HG02884 (cell line): ENCODE measurements around the gene HNF1A.

Experiments
- ATAC-seq: cut with Tn5 transposase; IDR thresholded peaks from one replicate; pipeline ENCODE4 v1.9.1; 2021; ENCODE audit warnings: mild to moderate bottlenecking, moderate library complexity; ENCODE audit not compliant: unreplicated experiment

The HNF1A gene

DNA sequence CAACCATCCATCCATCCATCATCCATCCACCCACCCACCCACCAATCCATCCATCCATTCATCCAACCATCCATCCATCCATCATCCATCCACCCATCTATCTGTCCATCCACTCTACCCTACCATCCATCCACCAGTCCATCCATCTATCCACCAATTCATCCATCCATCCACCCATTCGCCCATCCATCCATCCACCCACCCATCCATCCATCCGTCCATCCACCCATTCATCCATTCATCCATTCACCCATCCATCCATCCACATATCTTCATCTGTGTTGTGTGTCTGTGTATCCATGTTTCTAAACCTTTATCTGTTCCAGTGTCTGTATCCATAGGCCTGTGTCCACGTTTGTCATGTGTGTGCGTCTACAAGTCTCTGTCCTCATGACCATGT, 9.9 kb downstream of the HNF1A start:
- ATAC-seq, result no peak

DNA sequence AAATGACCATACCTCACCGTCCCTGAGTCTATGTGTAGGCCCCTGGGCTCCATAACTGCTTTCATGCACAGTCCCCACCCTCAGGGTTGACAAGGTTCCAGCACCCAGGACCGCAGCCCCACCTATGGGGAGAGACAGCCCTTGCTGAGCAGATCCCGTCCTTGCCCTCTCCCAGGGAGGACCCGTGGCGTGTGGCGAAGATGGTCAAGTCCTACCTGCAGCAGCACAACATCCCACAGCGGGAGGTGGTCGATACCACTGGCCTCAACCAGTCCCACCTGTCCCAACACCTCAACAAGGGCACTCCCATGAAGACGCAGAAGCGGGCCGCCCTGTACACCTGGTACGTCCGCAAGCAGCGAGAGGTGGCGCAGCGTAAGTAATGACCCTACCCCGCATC, 10.3 kb downstream of the HNF1A start:
- no peak for ATAC-seq

DNA sequence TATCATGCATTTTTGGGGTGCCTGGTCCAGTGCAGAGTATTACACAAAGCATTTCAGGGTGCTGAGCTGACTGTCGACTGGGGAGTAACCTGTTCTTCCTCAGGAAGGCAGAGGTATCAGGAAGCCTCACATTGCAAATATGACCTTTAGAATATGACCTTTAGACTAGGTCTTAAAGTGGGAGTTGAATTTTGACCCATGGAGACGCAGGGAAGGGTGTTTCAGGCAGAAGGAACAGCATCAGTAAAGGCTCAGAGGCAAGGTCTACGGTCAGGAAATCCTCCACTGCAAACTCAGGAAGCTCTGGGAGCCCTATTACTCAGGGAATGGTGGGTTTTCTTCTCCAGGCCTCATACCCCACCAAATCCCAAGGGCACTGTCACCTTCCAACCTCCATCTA, 11.3 kb downstream of the HNF1A start:
- no peak for ATAC-seq

DNA sequence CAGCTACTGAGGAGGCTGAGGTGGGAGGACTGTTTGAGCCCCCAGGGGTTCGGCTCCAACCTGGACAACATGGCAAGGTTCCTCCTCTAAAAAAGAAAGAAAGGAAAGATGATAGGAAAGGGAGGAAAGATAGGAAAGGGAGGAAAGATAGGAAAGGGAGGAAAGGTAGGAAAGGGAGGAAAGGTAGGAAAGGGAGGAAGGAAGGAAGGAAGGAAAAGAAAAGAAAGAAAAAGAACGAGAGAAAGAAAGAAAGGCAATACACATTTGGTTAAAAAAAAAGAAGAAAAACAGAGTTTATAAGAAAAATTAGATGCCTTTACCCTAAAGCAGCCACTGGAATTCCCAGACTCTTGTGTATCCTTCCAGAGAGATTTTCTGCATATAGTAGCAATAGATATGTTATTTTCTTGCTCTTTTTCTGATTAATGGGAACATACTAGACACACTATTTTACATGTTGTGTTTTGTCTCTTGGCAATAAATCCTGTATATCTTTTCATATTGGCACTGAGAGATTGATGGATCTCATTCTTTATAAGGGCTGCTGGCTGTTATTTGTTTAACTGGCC, 12.2 kb downstream of the HNF1A start:
- ATAC-seq, result no peak

DNA sequence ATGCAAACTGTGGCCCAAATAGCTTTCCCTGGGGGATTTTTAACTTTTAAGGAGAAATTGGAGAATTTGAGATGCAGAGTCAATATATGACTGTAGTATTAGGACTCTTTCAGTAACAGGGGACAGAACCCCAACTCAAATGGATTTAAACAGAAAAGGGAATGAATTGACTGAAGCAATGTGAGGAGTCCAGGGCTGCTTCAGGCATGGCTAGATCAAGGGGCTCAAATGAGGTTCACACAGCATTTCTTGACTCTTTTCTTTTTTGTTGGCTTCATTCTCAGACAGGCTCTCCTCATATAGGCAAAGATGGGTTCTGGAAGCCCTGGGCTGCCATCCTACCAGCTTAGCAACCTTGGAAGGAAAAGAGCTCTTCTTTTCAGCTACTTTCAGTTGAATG, 13.6 kb downstream of the HNF1A start:
- no peak for ATAC-seq

DNA sequence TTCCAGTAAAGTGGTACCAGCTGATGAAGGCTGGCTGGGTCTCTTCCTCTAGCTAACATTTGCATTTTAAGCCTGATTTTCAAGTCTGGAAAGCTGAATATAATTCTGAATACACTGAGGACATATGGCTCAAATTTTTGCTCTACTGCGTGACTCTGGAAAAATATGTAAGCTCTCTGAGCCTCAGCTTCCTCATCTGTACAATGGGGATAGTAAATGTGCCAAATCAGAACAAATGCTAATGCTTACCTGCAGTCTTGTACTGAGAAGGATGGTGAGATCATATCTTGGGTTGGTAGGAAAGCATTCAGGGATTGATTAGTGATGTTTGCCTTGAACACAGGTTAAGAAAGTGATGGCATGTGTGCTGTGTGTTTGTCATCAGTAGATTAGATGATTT, 14.6 kb downstream of the HNF1A start:
- ATAC-seq, result no peak

DNA sequence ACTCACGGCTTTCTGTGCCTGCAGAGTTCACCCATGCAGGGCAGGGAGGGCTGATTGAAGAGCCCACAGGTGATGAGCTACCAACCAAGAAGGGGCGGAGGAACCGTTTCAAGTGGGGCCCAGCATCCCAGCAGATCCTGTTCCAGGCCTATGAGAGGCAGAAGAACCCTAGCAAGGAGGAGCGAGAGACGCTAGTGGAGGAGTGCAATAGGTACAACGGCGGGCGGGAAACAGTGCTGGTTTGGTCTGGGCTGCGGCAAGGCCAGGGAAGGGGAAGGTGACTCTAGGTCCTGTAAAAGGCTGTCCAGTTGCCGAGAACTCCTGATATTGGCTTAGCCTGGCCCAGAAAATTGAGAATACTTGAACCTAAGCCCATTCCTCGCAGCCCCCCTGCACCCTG, 15.2 kb downstream of the HNF1A start:
- ATAC-seq, result no peak

DNA sequence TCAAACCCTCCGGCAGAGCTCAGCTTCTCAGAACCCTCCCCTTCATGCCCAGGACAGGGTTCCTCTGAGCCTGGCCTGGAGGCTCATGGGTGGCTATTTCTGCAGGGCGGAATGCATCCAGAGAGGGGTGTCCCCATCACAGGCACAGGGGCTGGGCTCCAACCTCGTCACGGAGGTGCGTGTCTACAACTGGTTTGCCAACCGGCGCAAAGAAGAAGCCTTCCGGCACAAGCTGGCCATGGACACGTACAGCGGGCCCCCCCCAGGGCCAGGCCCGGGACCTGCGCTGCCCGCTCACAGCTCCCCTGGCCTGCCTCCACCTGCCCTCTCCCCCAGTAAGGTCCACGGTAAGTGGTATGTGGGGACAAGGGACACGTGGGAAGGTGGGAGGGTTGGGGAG, 15.7 kb downstream of the HNF1A start:
- ATAC-seq, result no peak

DNA sequence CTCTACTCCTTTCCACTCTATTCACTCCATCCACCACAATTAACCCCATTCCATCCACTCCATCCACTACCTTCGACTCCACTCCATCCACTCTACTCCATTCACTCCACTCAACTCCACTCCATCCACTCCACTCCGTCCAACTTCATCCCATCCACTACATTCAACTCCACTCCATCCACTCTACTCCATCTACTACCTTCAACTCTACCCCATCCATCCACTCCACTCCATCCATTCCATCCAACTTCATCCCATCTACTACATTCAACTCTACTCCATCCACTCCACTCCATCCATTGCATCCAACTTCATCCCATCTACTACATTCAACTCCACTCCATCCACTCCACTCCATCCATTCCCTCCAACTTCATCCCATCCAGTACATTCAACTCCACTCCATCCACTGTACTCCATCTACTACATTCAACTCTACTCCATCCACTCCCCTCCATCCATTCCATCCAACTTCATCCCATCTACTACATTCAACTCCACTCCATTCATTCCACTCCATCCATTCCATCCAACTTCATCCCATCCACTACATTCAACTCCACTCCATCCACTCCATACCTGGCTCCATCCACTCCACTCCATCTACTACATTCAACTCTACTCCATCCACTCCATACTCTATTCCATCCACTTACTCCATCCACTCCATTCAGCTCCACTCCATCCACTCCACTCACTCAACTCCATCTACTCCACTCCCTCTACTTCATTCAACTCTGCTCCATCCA, 16.4 kb downstream of the HNF1A start:
- no peak for ATAC-seq

DNA sequence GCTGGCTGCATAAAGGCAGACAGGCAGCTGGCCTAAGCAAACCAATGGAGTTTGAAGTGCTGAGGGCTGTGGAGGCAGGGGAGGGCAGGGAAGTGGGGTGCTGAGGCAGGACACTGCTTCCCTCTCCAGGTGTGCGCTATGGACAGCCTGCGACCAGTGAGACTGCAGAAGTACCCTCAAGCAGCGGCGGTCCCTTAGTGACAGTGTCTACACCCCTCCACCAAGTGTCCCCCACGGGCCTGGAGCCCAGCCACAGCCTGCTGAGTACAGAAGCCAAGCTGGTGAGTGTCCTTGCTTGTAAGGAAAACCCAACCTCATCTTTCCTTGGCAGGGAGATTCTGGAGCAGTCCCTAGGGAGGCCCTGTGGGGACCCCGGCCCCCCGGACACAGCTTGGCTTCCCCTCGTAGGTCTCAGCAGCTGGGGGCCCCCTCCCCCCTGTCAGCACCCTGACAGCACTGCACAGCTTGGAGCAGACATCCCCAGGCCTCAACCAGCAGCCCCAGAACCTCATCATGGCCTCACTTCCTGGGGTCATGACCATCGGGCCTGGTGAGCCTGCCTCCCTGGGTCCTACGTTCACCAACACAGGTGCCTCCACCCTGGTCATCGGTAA, 17.9 kb downstream of the HNF1A start:
- no peak for ATAC-seq

DNA sequence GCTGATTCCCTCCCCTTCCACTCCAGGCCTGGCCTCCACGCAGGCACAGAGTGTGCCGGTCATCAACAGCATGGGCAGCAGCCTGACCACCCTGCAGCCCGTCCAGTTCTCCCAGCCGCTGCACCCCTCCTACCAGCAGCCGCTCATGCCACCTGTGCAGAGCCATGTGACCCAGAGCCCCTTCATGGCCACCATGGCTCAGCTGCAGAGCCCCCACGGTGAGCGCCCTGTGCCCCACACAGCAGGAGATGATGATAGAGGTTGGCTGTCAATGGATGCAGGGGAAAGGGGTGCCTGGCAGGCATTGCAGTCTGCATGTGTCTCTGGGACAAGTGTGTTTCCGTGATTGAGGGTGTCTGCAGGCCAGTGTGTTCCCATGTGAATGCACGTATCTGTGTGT, 19.1 kb downstream of the HNF1A start:
- ATAC-seq, result no peak

DNA sequence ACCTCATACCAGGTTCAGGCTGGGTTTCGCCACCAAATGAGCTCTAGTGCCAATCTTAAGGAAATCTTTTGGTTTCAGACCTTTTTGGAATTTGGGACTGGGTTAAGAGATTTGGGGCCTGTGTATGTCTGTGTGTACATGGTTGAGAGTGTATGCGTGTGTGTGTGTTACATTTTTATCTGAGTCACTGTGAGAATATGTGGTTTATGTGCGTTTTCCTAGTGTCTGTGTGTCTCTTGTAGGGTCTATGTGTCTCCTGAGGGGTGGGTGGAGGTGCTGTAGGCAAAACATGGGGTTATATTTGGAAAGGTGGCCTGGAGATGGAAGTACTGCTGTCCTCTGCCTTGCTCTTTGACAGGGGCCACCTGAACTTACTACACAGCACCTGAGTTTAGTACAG, 20.1 kb downstream of the HNF1A start:
- no peak for ATAC-seq

DNA sequence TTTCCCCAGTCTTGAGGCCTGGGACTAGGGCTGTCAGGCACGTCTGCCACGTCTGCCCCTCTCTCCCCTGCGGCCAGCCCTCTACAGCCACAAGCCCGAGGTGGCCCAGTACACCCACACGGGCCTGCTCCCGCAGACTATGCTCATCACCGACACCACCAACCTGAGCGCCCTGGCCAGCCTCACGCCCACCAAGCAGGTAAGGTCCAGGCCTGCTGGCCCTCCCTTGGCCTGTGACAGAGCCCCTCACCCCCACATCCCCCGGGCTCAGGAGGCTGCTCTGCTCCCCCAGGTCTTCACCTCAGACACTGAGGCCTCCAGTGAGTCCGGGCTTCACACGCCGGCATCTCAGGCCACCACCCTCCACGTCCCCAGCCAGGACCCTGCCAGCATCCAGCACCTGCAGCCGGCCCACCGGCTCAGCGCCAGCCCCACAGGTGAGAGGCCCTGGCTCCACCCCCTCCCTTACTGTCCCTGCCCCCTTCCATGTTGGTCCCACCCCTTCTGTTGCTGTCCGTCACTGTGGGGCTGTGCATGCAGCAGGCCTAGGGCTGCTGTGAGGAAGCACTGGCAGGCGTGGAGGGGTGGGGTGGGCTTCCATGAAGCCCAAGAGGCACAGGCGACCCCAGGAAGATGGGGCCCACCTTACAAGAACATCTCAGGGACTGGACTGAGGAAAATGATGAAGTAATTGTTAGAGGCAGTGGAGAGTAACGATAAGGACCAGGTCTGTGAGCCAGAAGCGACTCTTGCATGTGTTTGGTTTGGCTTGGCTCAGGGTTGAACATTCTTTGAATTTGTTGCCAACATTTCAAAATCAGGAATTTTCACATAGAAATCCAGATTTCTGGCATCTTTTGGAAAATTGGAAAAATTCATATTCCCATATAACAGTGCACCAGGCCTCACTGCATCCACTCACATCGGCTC, 21.1 kb downstream of the HNF1A start:
- no peak for ATAC-seq

DNA sequence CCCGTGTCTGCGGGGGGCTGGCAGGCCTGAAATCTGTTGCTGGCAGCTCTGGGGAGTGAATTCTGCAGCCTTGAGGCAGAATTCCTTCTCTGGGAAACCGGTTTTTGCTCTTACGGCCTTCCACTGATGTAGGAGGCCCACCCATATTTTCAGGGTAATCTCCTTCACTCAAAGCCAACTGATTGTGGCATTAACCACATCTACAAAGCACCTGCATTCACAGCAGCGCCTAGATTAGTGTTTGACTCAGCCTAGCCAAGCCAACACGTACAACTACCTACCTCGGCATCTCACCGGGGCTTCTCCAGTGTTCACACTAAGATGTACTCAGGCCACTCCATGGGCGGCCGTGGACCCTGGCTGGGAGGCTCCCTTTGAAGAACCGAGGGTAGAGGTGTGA, 22.2 kb downstream of the HNF1A start:
- ATAC-seq, result no peak

DNA sequence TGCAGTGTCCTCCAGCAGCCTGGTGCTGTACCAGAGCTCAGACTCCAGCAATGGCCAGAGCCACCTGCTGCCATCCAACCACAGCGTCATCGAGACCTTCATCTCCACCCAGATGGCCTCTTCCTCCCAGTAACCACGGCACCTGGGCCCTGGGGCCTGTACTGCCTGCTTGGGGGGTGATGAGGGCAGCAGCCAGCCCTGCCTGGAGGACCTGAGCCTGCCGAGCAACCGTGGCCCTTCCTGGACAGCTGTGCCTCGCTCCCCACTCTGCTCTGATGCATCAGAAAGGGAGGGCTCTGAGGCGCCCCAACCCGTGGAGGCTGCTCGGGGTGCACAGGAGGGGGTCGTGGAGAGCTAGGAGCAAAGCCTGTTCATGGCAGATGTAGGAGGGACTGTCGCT, 22.7 kb downstream of the HNF1A start:
- no peak for ATAC-seq

DNA sequence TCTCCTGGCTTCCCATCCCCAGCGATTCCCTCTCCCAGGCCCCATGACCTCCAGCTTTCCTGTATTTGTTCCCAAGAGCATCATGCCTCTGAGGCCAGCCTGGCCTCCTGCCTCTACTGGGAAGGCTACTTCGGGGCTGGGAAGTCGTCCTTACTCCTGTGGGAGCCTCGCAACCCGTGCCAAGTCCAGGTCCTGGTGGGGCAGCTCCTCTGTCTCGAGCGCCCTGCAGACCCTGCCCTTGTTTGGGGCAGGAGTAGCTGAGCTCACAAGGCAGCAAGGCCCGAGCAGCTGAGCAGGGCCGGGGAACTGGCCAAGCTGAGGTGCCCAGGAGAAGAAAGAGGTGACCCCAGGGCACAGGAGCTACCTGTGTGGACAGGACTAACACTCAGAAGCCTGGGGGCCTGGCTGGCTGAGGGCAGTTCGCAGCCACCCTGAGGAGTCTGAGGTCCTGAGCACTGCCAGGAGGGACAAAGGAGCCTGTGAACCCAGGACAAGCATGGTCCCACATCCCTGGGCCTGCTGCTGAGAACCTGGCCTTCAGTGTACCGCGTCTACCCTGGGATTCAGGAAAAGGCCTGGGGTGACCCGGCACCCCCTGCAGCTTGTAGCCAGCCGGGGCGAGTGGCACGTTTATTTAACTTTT, 23.6 kb downstream of the HNF1A start:
- ATAC-seq, result no peak

DNA sequence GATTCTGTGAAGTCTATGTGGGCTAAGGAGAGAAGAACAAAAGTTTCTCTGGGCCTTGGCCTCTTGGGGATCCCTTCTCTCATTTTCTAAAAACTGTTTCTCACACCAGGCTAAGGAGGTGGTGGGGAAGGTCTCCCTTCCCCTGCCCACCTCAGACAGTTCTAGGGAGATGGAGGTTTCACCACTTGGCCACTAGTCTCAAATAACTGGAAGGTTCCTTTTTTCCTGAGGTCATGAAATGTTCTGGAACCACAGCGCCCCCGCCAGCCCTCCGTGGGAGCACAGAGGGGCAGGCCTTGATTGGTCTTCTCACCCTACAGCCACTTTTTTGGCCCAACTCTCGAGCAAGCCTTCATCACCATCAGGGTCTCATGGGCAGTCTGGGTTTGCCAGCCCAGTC, 25.3 kb downstream of the HNF1A start:
- no peak for ATAC-seq

DNA sequence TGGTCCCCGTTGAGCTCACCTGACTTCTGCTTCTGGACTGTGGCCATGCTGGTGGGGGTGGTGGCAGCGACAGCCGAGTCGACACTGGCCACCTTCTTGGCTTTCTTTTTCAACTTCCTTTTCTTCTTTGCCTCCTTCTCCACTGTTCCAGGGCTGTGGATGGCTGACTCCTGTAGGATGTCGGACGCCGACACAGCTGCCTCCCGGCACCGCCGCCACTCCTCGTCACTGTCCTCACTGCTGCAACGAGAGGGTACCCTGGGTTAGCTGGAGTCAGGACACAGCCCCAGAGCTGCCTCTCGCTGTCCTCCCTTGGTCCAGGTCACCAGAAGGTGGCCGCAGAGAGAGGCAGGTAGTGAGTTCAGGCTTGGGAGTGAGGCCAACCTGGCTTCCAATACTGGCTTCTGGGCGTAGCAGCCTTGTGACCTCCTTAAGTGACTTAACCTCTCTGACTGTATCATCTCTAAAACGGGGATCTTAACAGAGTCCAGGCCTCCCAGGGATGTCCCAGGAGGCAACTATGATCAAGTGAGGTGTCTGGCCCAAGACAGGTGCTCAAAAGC, 26.0 kb downstream of the HNF1A start:
- no peak for ATAC-seq

DNA sequence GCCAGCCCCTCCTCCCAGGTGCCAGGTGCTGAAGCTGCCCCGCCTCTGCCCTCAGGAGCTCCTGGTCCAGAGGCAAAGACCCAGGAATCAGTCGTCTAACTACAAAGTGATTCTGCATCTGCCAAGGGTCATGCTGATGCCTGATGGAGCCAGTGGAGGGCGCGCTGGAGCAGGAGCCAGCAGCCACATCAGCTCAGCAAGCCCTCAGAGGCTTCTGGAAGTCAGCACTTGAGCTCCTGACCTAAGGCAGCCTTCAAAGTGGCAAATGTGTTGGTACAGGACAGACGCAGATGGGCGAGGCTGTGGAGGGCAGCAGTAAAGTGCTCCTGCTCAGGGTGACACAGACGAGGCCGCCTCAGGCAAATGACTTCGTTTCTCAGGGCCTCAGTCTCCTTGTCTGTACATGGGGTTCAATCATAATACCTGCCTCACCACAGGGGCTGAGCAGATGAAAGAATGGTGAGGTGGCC, 27.0 kb downstream of the HNF1A start:
- ATAC-seq, result no peak

DNA sequence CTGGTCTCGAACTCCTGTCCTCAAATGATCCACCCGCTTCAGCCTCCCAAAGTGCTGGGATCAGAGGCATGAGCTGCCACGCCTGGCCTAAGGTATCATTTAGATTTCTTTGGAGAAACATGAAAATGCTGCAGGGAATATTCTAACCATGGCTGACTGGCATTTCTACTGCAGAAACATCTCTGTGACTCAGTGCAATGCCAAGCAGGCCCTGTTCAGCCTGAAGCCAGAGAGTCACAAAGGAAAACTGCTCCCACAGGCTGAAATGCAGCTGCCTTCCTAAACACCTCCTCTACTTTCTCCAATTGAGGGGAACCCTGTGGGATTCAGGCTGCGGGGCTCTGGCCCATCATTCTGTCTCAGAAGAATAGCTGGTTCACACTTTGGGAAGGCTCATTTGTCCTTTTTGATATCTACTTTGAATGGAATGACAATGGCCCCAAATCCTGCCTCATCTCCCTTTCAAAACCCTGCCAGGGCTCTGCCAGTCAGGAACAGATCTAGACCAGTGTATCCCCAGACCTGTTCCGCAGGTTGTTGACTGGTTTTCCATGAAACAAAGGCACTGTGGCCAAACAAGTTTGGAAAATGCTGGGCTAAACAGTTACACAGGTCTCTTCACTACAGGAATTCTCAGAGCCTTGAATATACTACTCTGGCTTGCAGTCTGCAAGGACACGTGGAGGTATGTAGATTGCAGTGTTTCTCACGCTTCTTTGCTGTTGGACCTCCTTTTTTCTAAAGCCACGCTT, 30.2 kb downstream of the HNF1A start:
- no peak for ATAC-seq
